ENCODE measurements around the gene PPP4R3A.
"Not testable (repeated sequence)": the region's sequence is repeated elsewhere in the genome, so short reads cannot be mapped to it uniquely, and the experiment has no call there.

PPP4R3A gene

DNA sequence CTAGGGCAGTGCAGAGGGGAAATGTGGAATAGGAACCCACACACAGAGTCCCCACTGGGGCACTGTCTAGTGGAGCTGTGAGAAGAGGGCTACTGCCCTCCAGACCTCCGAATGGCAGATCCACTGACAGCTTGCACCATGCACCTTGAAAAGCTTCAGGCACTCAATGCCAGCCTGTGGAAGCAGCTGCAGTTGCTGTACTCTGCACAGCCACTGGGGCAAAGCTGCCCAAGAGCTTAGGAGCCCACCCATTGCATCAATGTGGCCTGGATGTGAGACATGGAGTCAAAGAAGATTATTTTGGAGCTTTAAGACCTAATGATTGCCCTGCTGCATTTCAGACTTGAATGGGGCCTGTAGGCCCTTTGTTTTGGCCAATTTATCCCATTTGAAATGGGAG is 70.8 kb downstream of the PPP4R3A start:
- DNase-seq, result no peak

DNA sequence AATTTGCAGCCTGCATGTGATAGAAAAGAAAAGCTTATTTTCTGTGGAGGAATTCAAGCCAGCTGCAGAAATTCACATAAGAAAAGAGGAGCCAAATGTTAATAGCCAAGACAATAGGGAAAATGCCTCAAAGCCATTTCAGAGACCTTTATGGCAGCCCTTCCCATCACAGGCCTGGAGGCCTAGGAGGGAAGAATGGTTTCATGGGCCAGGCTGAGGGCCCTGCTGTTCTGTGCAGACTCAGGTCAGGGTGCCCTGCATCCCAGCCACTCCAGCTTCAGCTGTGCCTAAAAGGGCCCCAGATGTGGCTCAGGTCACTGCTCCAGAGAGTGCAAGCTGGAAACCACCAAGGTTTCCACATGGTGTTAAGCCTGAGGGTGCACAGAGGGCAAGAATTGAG is 71.3 kb downstream of the PPP4R3A start:
- DNase-seq, result no peak

DNA sequence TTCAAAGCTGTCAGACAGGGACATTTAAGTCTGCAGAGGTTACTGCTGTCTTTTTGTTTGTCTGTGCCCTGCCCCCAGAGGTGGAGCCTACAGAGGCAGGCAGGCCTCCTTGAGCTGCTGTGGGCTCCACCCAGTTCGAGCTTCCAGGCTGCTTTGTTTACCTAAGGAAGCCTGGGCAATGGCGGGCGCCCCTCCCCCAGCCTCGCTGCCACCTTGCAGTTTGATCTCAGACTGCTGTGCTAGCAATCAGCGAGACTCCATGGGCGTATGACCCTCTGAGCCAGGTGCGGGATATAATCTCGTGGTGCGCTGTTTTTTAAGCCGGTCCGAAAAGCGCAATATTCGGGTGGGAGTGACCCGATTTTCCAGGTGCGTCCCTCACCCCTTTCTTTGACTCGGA is 73.8 kb downstream of the PPP4R3A start:
- DNase-seq, result not testable (repeated sequence)

DNA sequence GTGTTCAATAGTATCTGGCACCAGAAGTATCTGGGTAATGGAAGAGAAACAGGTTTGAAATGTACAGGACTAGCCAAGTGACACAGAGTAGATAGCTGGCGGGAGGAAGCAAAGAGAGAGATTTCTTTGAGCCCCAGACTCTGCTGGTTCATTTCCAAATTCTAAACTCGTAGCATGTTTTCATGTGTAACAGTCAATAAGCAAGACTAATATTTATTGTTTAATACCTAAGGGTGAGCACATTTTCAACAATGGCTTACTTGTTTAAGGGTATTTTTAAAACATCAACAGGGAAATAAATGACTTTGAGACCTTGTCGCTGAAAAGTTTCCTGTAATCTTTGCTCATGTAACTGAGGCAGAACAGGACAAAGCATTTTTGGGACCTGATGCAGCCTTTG is 80.7 kb downstream of the PPP4R3A start:
- no peak for DNase-seq

DNA sequence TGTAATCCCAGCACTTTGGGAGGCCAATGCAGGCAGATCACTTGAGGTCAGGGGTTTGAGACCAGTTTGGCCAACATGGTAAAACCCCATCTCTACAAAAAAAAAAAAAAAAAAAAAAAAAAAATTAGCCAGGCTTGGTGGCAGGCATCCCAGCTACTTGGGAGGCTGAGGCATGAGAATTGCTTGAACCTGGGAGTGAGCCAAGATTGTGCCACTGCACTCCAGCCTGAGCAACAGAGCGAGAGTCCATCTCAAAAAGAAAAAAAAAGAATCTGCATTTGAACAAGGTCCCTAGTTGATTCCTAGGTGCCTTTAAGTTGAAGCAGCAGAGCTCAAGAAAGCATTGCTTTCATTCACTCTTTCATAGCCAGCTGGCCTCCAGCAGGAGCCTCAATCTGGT is 81.2 kb downstream of the PPP4R3A start:
- not testable (repeated sequence) for DNase-seq

DNA sequence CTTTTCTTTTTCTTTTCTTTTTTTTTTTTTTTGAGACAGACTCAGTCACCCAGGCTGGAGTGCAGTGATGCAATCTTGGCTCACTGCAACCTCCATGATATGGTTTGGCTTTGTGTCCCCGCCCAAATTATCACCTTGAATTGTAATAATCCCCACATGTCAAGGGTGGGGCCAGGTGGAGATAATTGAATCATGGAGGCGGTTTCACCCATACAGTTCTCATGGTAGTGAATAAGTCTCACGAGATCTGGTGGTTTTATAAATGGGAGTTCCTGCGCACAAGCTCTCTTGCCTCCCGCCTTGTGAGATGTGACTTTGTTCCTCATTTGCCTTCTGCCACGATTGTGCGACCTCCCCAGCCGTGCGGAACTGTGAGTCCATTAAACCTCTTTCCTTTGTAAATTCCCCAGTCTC is 84.6 kb downstream of the PPP4R3A start:
- not testable (repeated sequence) for DNase-seq

DNA sequence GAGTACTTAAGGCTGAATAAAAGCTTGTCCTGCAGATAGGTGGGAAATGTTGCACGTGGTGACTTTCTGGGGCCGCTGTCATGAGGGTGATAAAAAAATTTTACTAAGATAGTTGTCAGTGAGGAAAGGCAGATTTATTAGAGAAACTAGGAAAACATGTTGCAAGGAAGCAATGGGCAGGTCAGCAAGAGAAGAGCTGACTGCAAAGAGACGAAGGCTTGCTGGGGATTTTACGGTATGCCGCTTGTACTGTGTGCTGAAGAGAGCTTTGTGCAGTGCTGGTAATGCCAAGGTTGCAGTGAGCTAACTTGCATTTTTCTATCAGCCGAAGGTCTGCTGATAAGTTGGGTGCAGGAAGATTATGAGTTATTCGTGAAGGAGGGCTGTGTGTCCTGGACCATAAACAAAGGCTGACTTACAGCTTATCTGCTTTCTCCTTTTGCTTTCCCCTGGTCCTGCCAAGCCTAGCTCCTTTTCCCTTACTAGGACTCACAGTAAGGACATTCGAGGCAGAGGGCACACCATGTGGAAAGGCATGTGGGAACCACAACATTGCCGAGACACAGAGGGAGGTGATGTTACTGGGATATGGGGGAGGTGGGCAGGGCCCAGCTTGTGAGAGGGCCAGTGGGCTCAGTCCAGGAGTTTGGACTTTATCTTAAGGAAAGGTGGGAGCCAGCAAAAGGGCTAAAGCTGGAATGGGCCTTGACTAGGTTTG is 85.1 kb downstream of the PPP4R3A start:
- no peak for DNase-seq

DNA sequence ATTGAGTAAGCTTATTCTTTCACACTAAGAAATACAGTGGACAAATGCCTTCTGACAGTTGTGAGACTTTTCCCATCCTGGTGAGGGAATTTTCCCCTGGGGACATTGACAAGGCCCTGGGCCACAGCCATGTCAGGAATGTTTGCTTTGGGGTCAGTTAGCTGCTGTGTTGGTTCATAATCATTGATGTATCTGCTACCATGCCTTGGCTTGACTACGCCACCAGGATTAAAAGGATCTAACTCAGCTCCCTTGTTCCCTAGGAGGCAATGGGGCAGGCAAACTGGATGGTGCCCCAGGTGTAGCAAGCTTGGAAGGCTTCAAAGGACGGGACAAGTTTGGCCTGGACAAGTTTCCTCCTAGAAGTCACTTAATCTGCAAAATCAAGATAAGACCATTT is 89.4 kb downstream of the PPP4R3A start:
- no peak for DNase-seq

DNA sequence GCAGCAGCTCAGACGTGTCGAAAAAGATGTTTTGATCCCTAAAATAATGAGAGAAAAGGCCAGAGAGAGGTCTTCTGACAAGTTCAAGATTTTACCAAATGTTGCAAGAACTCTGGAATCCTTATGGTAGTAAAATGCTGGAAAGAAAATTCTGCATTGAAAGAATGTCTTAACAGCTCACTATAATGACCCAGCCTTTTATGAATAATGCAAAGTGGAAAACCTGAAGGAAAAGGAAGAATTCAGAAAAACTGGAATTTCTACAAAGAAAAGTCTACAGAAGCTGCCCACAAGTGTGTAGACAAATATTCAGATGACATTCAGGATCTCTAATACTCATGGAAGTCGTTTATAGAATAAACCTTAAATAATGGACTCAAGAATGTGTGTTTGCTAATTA is 90.7 kb downstream of the PPP4R3A start:
- DNase-seq, result no peak

DNA sequence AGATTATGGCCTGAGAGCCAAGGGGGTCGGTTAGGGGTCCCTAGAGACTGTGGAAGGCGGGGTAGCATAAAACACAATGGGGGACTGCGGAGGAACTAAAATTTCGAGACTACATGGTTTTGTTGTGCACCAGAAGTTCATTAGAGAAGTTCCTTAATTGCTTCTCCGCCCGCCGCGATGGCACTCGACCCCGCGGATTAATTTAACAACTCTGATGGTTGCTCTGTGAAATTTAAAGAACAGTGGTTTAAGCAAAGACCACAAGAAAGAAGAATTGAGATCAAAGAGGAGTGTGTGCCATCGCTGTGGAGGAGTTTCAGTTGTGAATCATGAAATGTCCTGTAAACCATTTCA is 91.1 kb downstream of the PPP4R3A start:
- DNase-seq, result no peak

DNA sequence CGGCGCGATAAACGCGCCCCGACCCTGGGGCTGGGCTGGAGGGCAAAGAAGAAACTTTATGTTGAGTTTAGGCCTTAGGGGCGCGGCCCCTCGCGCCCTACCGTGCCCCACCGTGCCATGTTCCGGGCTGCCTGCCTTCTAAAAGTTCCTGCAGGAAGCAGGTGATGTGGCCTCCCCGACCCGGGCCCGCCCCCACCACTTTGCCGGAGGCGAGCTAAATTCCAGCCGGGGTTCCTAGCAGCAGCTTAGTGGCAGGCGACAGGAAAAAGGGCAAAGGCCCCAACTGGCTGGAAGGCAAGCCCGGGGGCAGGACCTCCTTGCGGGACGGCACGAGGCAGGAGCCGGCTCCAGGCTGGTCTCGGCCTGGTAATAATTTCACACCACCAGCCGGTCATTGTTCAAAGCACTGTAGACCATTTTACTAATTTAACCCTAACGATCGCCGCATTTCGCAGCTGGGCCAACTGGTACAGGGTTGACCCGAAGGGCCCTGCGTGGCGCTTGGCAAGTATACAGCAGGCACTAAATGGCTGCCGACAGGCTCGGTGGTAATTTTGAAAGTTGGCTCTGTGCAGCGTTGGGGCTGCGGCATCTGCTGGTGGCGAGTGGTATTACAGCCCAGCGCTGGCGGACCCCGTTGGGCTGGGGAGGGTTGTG is 91.6 kb downstream of the PPP4R3A start:
- peak in 30 of 56 donors; percentile 9 to 73 (median 42) for DNase-seq

DNA sequence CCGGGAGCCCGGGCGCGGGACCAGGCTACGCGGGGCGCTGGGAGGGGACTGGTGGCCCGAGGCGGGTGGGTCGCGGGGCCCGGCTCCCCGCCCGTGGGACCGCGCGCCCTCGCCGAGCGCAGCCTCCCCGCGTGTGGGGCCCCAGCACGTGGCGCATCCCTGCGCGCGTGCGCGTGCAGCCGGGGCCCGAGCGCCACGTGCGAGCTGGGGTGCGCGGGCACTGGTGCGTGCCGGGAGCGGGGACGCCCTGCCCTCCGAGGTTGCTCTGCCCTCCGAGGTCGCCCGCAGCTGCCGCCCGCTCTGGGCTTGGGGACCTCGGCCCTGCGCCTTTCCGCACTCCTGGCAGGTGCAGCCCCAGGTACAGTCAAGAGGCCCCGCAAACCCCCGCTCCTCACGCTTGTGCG is 92.1 kb downstream of the PPP4R3A start:
- peak in 3 of 56 donors; percentile 32 to 61 (median 49) for DNase-seq

DNA sequence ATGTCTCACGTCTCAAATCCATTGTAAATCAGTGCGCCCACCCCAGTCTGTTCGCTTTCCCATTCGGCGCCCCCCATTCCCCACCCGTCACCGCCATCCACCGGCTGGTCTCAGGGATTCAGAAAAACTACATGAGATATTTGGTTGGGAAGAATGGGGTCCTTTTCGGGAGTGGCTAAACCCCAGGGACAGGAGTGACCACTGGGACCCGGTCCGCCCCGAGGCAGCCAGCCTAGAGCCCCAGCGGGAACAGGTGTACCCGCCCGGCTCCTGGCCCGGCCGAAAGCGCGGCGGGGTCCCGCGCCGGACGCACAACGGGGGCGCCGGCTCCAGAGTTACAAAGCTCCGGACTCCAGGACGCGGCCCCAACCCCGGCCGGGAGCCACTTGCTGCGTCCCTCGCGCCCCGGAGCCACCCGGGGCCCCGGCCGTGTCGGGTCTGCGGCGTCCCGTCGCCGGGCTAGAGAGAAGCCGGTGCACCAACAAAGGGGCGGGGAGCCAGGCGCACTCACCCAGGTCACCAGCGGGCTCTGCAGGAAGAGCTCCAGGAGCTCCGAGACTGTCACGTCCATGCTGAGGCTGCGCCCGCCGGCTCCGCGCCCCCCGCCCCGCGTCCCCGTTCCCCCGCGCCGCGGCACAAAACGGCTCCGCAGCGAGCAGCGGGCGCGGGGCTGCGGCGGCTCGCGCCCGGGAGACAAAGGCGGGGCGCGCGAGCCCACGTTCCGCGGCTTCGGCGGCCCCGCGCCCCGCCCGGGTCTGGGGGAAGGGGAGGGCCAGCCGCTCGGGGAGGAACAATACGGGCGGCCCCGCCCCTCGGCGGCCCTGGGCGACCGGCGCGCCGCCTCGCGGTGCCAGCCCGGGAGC is 92.8 kb downstream of the PPP4R3A start, which contains the start of gene CCDC88C:
CCDC88C (minus strand) TSS at position 701 of the 863 bp plus-strand sequence; CDS start at position 571, 130 bp downstream.
- peak in 17 of 56 donors; percentile 10 to 59 (median 34) for DNase-seq

DNA sequence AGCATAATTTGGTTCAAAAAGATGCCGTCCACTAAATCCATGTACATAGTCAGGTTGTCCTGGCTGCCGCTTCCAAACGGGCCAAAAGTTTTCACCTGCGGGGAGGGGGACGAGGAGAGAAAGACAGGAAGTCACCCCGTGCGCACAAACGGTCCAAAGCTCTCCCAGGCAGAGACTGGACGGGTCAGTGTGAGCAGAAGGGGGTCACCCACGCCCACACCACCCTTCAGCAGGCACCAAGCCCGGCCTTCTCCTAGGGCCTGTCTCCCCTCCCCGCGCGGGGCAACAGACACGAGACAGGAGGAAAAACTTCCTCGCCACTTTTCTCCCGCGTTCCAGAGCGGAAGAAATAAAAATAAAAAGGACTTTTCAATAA is 93.4 kb downstream of the PPP4R3A start:
- peak in 2 of 56 donors; percentile 25 to 33 for DNase-seq

DNA sequence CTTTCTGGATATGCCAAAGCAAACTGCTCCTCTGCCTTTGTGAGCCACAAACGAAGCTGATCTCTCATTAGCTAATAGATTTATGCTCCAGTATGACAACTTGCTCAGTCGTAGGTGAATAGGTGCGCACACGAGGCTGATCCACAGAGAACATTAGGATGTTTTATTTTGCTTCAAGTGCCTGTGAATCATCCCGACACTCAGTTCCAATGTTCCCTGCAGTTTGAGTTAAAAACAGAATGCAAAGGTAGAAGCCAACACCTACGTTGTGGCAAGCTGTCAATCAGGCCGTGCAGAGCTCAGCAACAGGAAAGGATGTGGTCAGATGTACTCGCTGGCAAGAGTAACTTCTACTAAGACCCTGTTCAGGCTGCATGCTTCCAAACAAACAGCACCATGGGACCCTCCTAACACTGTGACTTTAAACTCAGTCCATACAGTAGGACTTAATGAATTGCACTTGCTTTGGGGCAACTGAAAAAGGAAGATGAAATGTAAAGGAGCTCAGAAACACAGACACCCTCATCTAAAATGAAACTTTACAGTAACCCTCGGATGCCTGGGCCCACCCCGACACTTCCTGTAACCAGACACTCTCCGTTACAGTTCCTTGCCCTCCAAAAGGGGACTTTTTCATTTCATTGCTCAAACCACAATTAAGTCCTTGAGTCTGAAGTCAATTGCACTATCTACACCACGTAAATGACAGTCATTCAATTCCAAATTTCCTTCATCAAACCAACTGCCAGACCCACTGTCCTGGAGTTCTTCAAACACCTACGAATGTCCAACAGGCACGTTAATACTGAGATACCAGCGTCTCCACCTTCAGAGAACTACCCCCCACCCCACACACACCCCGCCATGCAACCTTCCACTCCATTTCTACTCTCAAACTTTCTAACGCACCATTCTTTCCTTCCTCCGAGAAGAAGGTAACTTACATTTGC is 94.0 kb downstream of the PPP4R3A start:
- DNase-seq, result peak in 1 of 56 donors; percentile 24

DNA sequence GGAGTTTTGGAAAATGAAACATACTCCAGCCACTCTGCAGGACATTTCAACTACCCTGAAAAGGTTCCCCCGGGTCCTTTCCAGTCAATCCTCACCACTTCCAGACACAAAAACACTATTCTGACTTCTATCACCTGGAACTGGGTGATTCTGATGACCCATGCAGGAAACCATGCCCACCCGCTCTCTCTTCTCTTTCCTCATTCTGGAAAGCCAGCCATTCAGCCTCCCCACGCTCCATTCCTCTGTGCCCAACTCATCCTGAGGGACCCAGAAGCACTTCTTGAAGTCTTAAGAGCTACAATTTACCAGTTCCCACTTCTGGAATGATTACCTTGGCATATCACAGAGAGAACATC is 95.7 kb downstream of the PPP4R3A start:
- no peak for DNase-seq

DNA sequence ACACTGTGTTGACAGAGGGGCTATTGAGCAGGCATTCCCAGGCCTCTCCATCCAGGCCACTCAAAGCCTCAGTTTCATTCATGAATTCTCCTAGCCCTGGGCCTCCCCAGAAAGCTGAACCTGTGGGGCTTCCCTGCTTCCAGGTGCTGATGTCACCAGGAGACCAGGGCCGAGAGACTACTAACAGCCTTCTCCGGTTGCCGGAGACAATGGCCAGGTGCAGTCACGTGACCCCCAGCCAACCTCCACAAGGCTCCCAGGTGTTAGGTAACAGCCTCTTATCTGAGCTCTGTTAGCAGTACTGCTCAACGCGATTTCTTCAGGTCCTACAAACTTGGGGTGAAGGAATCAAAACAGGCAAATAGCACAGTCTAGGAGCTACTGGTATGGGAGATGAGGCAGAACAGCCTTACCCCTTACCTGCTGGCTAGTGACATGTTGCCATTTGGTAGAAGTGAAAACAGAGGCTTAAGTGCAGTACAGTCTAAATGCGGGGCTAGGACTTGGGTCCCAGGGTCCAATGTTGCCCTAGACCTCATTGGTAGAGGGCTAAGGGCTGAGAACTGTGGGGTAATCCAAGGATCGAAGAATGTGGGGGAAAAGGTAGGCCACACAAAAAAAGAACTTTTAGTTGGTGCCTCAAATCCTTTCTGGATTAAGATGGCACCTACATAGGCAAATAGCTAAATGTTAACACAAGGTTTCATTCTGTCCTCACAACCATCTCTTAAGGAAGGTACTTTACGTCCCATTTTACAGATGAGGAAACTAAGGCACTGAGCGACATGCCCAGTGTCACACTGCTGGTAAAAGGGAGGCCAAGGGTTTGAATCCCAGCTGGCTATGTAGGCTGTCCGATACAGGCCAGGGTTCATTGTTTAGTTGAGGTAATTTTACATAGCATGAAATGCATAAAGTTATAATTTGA is 96.3 kb downstream of the PPP4R3A start:
- DNase-seq, result no peak

DNA sequence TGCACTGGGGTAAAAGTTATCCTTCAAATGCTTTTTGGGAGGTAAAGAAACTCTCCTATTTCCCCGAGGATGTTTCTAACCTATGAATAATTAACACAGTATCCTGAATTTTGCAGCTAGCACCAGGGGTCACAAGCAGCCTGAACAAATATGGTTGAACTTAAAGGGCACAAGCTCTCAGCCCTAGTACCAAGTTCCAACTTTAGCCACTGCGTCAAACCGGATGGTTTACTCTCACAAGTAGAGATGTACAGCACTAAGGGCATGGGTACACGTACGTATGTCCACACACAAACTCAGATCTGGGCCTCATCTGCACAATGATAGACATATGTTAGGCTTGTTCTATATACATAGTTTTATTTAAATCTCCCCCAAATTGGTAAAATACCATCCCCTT is 97.2 kb downstream of the PPP4R3A start:
- DNase-seq, result no peak

DNA sequence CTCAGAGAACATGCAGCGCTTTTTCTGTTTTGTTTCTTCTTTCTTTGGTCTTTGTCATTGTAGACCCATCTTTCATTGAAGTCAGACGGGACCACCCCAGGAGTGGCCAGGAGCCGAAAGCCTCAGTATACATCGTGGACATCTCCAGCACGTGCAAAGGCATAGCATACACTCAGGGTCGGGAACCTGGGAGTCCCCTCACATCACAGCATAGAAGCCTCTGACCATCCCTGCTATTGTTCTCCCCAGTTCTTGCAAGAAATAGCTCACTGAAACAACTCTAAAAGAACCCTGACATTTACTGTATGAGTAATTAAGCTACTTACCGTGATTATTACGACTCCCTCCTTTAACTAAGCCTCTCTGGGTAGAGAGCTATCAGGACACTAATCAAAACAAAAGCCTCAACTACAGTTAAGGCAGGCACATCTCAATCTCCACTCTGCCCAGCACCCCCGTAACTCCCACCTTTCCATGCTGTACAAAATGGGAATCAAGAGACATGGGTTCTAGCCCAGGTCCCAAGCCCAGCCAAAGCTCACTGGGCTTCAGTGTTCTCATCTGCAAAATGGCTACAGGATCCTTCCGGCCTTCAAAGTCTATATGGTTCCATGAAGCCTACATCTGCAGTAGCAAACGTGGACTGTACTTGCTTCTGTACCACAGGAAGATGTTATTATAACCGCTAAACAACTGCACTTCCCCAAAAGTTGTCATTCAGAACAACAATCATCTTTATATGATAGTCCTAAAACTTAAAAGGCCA is 99.2 kb downstream of the PPP4R3A start:
- DNase-seq, result no peak

All from amygdala (tissue), 56 donors.